GM06990 (cell line): ENCODE results near the gene MTSS2.

Source experiments
- DNase-seq: peaks from one replicate; pipeline ENCODE4 v3.0.0-alpha.2; 2011; ENCODE audit not compliant: insufficient read length; ENCODE audit errors: extremely low read depth
- H3K27me3 ChIP-seq: replicated peaks from 2 replicates; pipeline ENCODE4 v1.6.0; 2011; ENCODE audit warnings: low read length; ENCODE audit not compliant: control insufficient read depth, insufficient read depth
- H3K36me3 ChIP-seq: 2 replicates; pipeline ENCODE4 v1.5.1; 2011; ENCODE audit warnings: low read length; ENCODE audit not compliant: control insufficient read depth, insufficient read depth
- H3K4me3 ChIP-seq: replicated peaks from 2 replicates; pipeline ENCODE4 v1.5.1; 2011; ENCODE audit warnings: low read depth, mild to moderate bottlenecking, control low read depth, low read length
- CTCF ChIP-seq: IDR thresholded peaks from 2 replicates; pipeline ENCODE4 v1.5.1; 2011; ENCODE audit warnings: low read length, control low read depth, mild to moderate bottlenecking, inconsistent platforms; ENCODE audit not compliant: insufficient read depth, poor library complexity, severe bottlenecking

MTSS2 gene

GRCh38 chr16:70694088-70694867, 8.4 kb upstream of the MTSS2 start:
- no peak for TF ChIP-seq CTCF
- DNase-seq: no peak
- H3K4me3 ChIP-seq: no peak overlapping the region
- H3K27me3 ChIP-seq: no peaks in the 10 kb centered on the region
- peaks cover 8% of the 10 kb centered on the region for H3K36me3 ChIP-seq

GRCh38 chr16:70692873-70693671, 7.2 kb upstream of the MTSS2 start:
- H3K27me3 ChIP-seq: no peaks in the 10 kb centered on the region
- peaks cover 3% of the 10 kb centered on the region for H3K36me3 ChIP-seq
- no peak for TF ChIP-seq CTCF
- no peak overlapping the region for H3K4me3 ChIP-seq
- DNase-seq: no peak

GRCh38 chr16:70692130-70692872, 6.4 kb upstream of the MTSS2 start:
- TF ChIP-seq CTCF: no peak
- DNase-seq: no peak
- no peak overlapping the region for H3K4me3 ChIP-seq
- H3K27me3 ChIP-seq: no peaks in the 10 kb centered on the region
- peaks cover 2% of the 10 kb centered on the region for H3K36me3 ChIP-seq

- H3K36me3 ChIP-seq: peaks cover 2% of the 10 kb centered on the region
- H3K27me3 ChIP-seq: no peaks in the 10 kb centered on the region
- DNase-seq: no peak
- no peak overlapping the region for H3K4me3 ChIP-seq
- no peak for TF ChIP-seq CTCF
These were observed 5.6 kb upstream of the MTSS2 start for GRCh38 chr16:70691223-70692129.
